ENCODE results near the gene MYD88.

GRCh38 chr3:38136777-38137614, 1.5 kb upstream of the MYD88 start, which contains the start of gene ACAA1:
- TF ChIP-seq CTCF (IDR thresholded peaks at IDR 0.05; ENCODE audit: insufficient read depth, low read depth, low read length) (no peak), EZH2 (IDR thresholded peaks at IDR 0.05; ENCODE audit: insufficient read depth, low read length) (no peak)

All from astrocyte (in vitro differentiated cells and primary cell).